Measurements from ENCODE around the gene DPF3. TPM values are rescaled to one million over a fixed set of nuclear protein-coding genes. Genes with fewer than 3 reads are reported as not detected.

The DPF3 gene
- total and polyA plus RNA-seq, 2 of the 13 experiments (the other 11 are each of a cell fraction or from before 2014, with no cell fraction given), result 0.09 to 0.60 TPM

GRCh38 chr14:72845196-72845595, 48.7 kb downstream of the DPF3 start:
- DNase-seq (ENCODE audit: low spot score), result no peak

More at GRCh38 chr14:72845196-72845595, 48.7 kb downstream of the DPF3 start:
- WGBS (ENCODE audit: low lambda C conversion rate), result 6% methylated on average over 2 of the region's 4 CpGs
- BruUV-seq (replicated peaks), result no TSS peak
- ChIA-PET POLR2A (no interaction called here), CTCF (ENCODE audit: low intra/inter-chr PET ratio, low total read pairs) (no interaction called here)
- no peak overlapping the region for H3K4me2 ChIP-seq (ENCODE audit: low read depth, low read length)
- TF ChIP-seq ZEB1 (IDR thresholded peaks at IDR 0.05; ENCODE audit: insufficient replicate concordance, low read depth), result no peak
- no peak for TF ChIP-seq ASH2L (IDR thresholded peaks at IDR 0.05; ENCODE audit: insufficient read length, low read depth, low read length)
- no peak for TF ChIP-seq ZNF451 (CRISPR knock-in tag; IDR thresholded peaks at IDR 0.05)
- TF ChIP-seq BCL6 (CRISPR knock-in tag; IDR thresholded peaks at IDR 0.05), result no peak
- TF ChIP-seq KMT2A (CRISPR knock-in tag; IDR thresholded peaks at IDR 0.05), result no peak
- no peak for TF ChIP-seq SATB2 (CRISPR knock-in tag; IDR thresholded peaks at IDR 0.05)
- TF ChIP-seq RFXANK (CRISPR knock-in tag; IDR thresholded peaks at IDR 0.05), result no peak
- TF ChIP-seq TGIF2 (CRISPR knock-in tag; IDR thresholded peaks at IDR 0.05), result no peak
- no peak for TF ChIP-seq MAFG (CRISPR knock-in tag; IDR thresholded peaks at IDR 0.05)
- TF ChIP-seq PATZ1 (CRISPR knock-in tag; IDR thresholded peaks at IDR 0.05), result no peak
- no peak for TF ChIP-seq ZNF674 (CRISPR knock-in tag; IDR thresholded peaks at IDR 0.05; ENCODE audit: low read depth)
- TF ChIP-seq ZNF652 (CRISPR knock-in tag; IDR thresholded peaks at IDR 0.05; ENCODE audit: borderline replicate concordance, low read depth), result no peak
- no peak for TF ChIP-seq SSRP1 (CRISPR knock-in tag; IDR thresholded peaks at IDR 0.05)
- no peak for TF ChIP-seq ZNF768 (CRISPR knock-in tag; IDR thresholded peaks at IDR 0.05)
- TF ChIP-seq PHF5A (CRISPR knock-in tag; IDR thresholded peaks at IDR 0.05; ENCODE audit: low read depth, unreplicated experiment), result no peak
- no peak for TF ChIP-seq ZNF777 (CRISPR knock-in tag; IDR thresholded peaks at IDR 0.05)
- H3K9ac ChIP-seq (ENCODE audit: insufficient read depth, low read depth, low read length), result no peak overlapping the region
- H3K9me3 ChIP-seq (ENCODE audit: low read length), result no peaks in the 10 kb centered on the region
- H4K20me1 ChIP-seq (ENCODE audit: insufficient read depth, low read length), result no peaks in the 10 kb centered on the region
- no peak overlapping the region for H3K4me3 ChIP-seq (replicated peaks in 1 of 3; ENCODE audit: insufficient read depth in 1 of 3, low read depth in 2 of 3, low read length in 3 of 3)
- peaks cover 13% of the 10 kb centered on the region for H3K4me1 ChIP-seq (ENCODE audit: insufficient read depth, low read length)
- no peak overlapping the region for H2AFZ ChIP-seq (ENCODE audit: low read length)
- ATAC-seq (no peak), FAIRE-seq (no peak)
- H3K27me3 ChIP-seq (ENCODE audit: control insufficient read depth in 1 of 2, insufficient read depth in 2 of 2, low read length in 2 of 2), result peaks cover 0 to 3% of the 10 kb centered on the region in 2 experiments; a peak in 1 of 5 replicates
- intact Hi-C loops (cut with micrococcal nuclease; ENCODE audit: unreplicated experiment) (no loop called here), in situ Hi-C loops (cut with HindIII; ENCODE audit: extremely low pct_ligation_motif_present, low pct_unique_long_range_greater_than_20kb) (no loop called here)
- H3K79me2 ChIP-seq (ENCODE audit: insufficient read depth, low read length), result no peaks in the 10 kb centered on the region
- no peak overlapping the region for H3K27ac ChIP-seq (ENCODE audit: extremely low read length, insufficient read depth, low read length)
- no peaks in the 10 kb centered on the region for H3K36me3 ChIP-seq (replicated peaks in 1 of 2; ENCODE audit: control insufficient read depth in 1 of 2, insufficient read depth in 2 of 2, low read length in 2 of 2)
